H9 (cell line): ENCODE results near the gene BCL11B. TPM values are rescaled to one million over a fixed set of nuclear protein-coding genes. Genes with fewer than 3 reads are reported as not detected.

Source experiments
- DNase-seq: peaks from one replicate; pipeline ENCODE4 v3.0.0-alpha.2; 2017
- H2AFZ ChIP-seq: one replicate; pipeline ENCODE4 v1.6.1; 2013; ENCODE audit warnings: mild to moderate bottlenecking, low read length, control low read depth, moderate library complexity
- H2AK5ac ChIP-seq: 2 replicates; pipeline ENCODE4 v1.6.1; 2013; ENCODE audit warnings: low read length, control low read depth, mixed read lengths; ENCODE audit not compliant: insufficient read length
- H2BK120ac ChIP-seq: one replicate; pipeline ENCODE4 v1.6.1; 2013; ENCODE audit warnings: low read depth, mild to moderate bottlenecking, low read length, control low read depth, inconsistent platforms; ENCODE audit not compliant: poor library complexity, severe bottlenecking
- H2BK12ac ChIP-seq: 2 replicates; pipeline ENCODE4 v1.6.1; 2013; ENCODE audit warnings: low read length, control low read depth, mixed read lengths, low read depth; ENCODE audit not compliant: insufficient read length
- H2BK15ac ChIP-seq: 2 replicates; pipeline ENCODE4 v1.6.1; 2013; ENCODE audit warnings: low read depth, low read length, control low read depth
- H2BK20ac ChIP-seq: one replicate; pipeline ENCODE4 v1.6.1; 2013; ENCODE audit warnings: low read depth, mild to moderate bottlenecking, low read length, control low read depth, inconsistent platforms; ENCODE audit not compliant: poor library complexity, severe bottlenecking
- H2BK5ac ChIP-seq: 2 replicates; pipeline ENCODE4 v1.6.1; 2013; ENCODE audit warnings: low read length, control low read depth, mixed read lengths; ENCODE audit not compliant: insufficient read length
- H3K14ac ChIP-seq: 2 replicates; pipeline ENCODE4 v1.6.1; 2013; ENCODE audit warnings: low read length, control low read depth; ENCODE audit not compliant: insufficient read depth
- H3K18ac ChIP-seq: 2 replicates; pipeline ENCODE4 v1.6.1; 2013; ENCODE audit warnings: low read depth, mild to moderate bottlenecking, mixed read lengths, low read length, control low read depth; ENCODE audit not compliant: insufficient read length
- H3K23ac ChIP-seq: 2 replicates; pipeline ENCODE4 v1.6.1; 2013; ENCODE audit warnings: low read length, control low read depth, mixed read lengths, low read depth; ENCODE audit not compliant: insufficient read length
- H3K23me2 ChIP-seq: 2 replicates; pipeline ENCODE4 v1.6.1; 2013; ENCODE audit warnings: low read depth, mild to moderate bottlenecking, mixed read lengths, low read length, control low read depth; ENCODE audit not compliant: insufficient read length, poor library complexity, severe bottlenecking
- H3K27ac ChIP-seq: 2 replicates; pipeline ENCODE4 v1.5.1; 2013; ENCODE audit warnings: low read length, control low read depth, mixed read lengths, low read depth; ENCODE audit not compliant: insufficient read length
- H3K27me3 ChIP-seq: 2 replicates; pipeline ENCODE4 v1.6.1; 2013; ENCODE audit warnings: low read length, control low read depth, inconsistent platforms; ENCODE audit not compliant: insufficient read depth
- H3K4ac ChIP-seq: 2 replicates; pipeline ENCODE4 v1.6.1; 2013; ENCODE audit warnings: low read depth, mild to moderate bottlenecking, control low read depth, inconsistent platforms, low read length, moderate library complexity
- H3K4me1 ChIP-seq: 2 replicates; pipeline ENCODE4 v1.6.1; 2013; ENCODE audit warnings: low read length, control low read depth, inconsistent platforms; ENCODE audit not compliant: insufficient read depth
- H3K4me2 ChIP-seq: 2 replicates; pipeline ENCODE4 v1.6.1; 2013; ENCODE audit warnings: low read length, control low read depth, mixed read lengths; ENCODE audit not compliant: insufficient read length, insufficient read depth
- H3K56ac ChIP-seq: 2 replicates; pipeline ENCODE4 v1.6.1; 2013; ENCODE audit warnings: low read depth, mild to moderate bottlenecking, mixed read lengths, low read length, control low read depth; ENCODE audit not compliant: insufficient read length
- H3K79me1 ChIP-seq: 2 replicates; pipeline ENCODE4 v1.6.1; 2013; ENCODE audit warnings: low read depth, mild to moderate bottlenecking, moderate library complexity, low read length, control low read depth, inconsistent platforms; ENCODE audit not compliant: insufficient read depth, poor library complexity, severe bottlenecking
- H3K79me2 ChIP-seq: 2 replicates; pipeline ENCODE4 v1.6.1; 2013; ENCODE audit warnings: low read length, control low read depth, inconsistent platforms; ENCODE audit not compliant: insufficient read depth
- H3K9ac ChIP-seq: 2 replicates; pipeline ENCODE4 v1.6.1; 2013; ENCODE audit warnings: low read length, control low read depth, mixed read lengths; ENCODE audit not compliant: insufficient read length; ENCODE audit errors: extremely low read depth
- H3K9me3 ChIP-seq: one replicate; pipeline ENCODE4 v1.6.1; 2013; ENCODE audit warnings: low read depth, low read length, inconsistent platforms; ENCODE audit not compliant: control insufficient read depth
- H3T11ph ChIP-seq: one replicate; pipeline ENCODE4 v1.6.1; 2013; ENCODE audit warnings: mild to moderate bottlenecking, low read length, control low read depth, inconsistent platforms
- H4K20me1 ChIP-seq: one replicate; pipeline ENCODE4 v1.6.1; 2013; ENCODE audit not compliant: control insufficient read depth, insufficient read length, insufficient read depth
- H4K5ac ChIP-seq: 2 replicates; pipeline ENCODE4 v1.6.1; 2013; ENCODE audit warnings: low read depth, mild to moderate bottlenecking, mixed read lengths, low read length, control low read depth; ENCODE audit not compliant: insufficient read length
- H4K8ac ChIP-seq: replicated peaks from 2 replicates; pipeline ENCODE4 v1.6.1; 2013; ENCODE audit warnings: low read length, control low read depth, mixed read lengths, low read depth; ENCODE audit not compliant: insufficient read length
- H4K91ac ChIP-seq: 2 replicates; pipeline ENCODE4 v1.6.1; 2013; ENCODE audit warnings: low read depth, mild to moderate bottlenecking, moderate library complexity, mixed read lengths, low read length, control low read depth; ENCODE audit not compliant: insufficient read length
- H3K27ac Mint-ChIP-seq, 3 experiments: 2 replicates in 2 of 3; 3 replicates in 1 of 3; pipeline ENCODE4 v1.8.0; 2020 to 2021; ENCODE audit warnings: mixed read lengths in 3 of 3, mild to moderate bottlenecking in 1 of 3, moderate library complexity in 1 of 3
- H3K27me3 Mint-ChIP-seq: 2 replicates; pipeline ENCODE4 v1.8.0; 2021; ENCODE audit warnings: low read depth, mild to moderate bottlenecking, moderate library complexity, mixed read lengths
- H3K36me3 Mint-ChIP-seq, 3 experiments: 2 replicates in 2 of 3; 3 replicates in 1 of 3; pipeline ENCODE4 v1.8.0; 2020 to 2021; ENCODE audit warnings: low read depth in 3 of 3, mixed read lengths in 3 of 3; ENCODE audit not compliant: insufficient read depth in 1 of 3
- H3K4me1 Mint-ChIP-seq, 2 experiments: 2 replicates each; pipeline ENCODE4 v1.8.0; 2020; ENCODE audit warnings: mixed read lengths in 2 of 2
- H3K4me3 Mint-ChIP-seq, 2 experiments: 2 replicates in 1 of 2; 3 replicates in 1 of 2; pipeline ENCODE4 v1.8.0; 2020 to 2021; ENCODE audit warnings: mild to moderate bottlenecking in 2 of 2, mixed read lengths in 2 of 2, moderate library complexity in 1 of 2
- H3K9me3 Mint-ChIP-seq, 2 experiments: 2 replicates in 1 of 2; 3 replicates in 1 of 2; pipeline ENCODE4 v1.8.0; 2020; ENCODE audit warnings: mild to moderate bottlenecking in 2 of 2, mixed read lengths in 2 of 2, moderate library complexity in 1 of 2
- CTCF ChIP-seq: fragments of 200-600 bp; sonication (generic); conservative IDR thresholded peaks from 3 replicates; pipeline ENCODE4 v1.8.0; 2021; ENCODE audit warnings: antibody characterized with exemption, mild to moderate bottlenecking
- WGBS: extraction: QIAGEN DNeasy Blood & Tissue Kit; methylation state at CpG from one replicate; pipeline ENCODE4 v1.1.7; 2013; ENCODE audit warnings: missing lambda C conversion rate, low lambda C conversion rate, mixed read lengths; ENCODE audit not compliant: insufficient read length; ENCODE audit errors: extremely low coverage; 5-methylcytosine and 5-hydroxymethylcytosine counted together
- total RNA-seq: library from RNA; stranded (reverse); gene quantifications from 2 replicates; pipeline ENCODE4 v1.2.1, GENCODE V29; 2021

BCL11B gene
- total RNA-seq, 1 experiment from 2014 or later: 4.9 TPM

DNA sequence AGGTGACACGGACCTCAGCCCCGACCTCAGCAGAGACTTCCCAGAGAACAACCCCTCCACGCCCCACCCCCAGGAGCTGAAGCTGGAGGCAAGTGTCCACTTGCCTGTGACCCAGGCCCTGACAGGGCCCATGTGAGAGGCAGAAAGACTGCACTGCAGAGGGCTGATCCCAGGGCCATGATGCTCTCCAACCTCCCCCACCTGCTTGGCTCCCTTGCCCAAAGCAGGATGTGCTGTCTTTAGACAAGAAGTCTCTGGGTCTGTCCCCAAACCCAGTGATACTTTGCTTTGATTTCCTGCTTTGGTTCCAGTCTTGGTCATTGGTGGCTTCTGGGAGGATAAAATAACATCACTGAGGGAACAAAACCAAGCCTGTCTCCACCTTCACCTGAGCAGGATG is 59.4 kb downstream of the BCL11B start:
- H3K79me1 ChIP-seq: no peaks in the 10 kb centered on the region
- no peak overlapping the region for H4K5ac ChIP-seq
- H3K9ac ChIP-seq: no peak overlapping the region
- no peak overlapping the region for H2BK15ac ChIP-seq
- WGBS: no CpG with 5 or more reads among the region's 3 CpGs
- no peaks in the 10 kb centered on the region for H3K36me3 Mint-ChIP-seq
- no peak overlapping the region for H2BK20ac ChIP-seq
- no peak overlapping the region for H3K4me3 Mint-ChIP-seq
- no peak overlapping the region for H3K27ac ChIP-seq
- H3K4me2 ChIP-seq: no peak overlapping the region
- no peak overlapping the region for H2BK12ac ChIP-seq
- no peak for DNase-seq
- H2BK5ac ChIP-seq: no peak overlapping the region
- no peak overlapping the region for H2AFZ ChIP-seq
- H3K79me2 ChIP-seq: peaks cover 3% of the 10 kb centered on the region; the same call in 1 of the 2 replicates
- no peak overlapping the region for H3K23ac ChIP-seq
- H3K27me3 Mint-ChIP-seq: no peaks in the 10 kb centered on the region
- H3K14ac ChIP-seq: no peak overlapping the region
- TF ChIP-seq CTCF: no peak
- H3T11ph ChIP-seq: no peak overlapping the region
- no peaks in the 10 kb centered on the region for H3K9me3 ChIP-seq
- H3K27ac Mint-ChIP-seq: no peak overlapping the region
- H3K4me1 Mint-ChIP-seq: peaks cover 2 to 13% of the 10 kb centered on the region in 2 experiments; a peak in 1 of 4 replicates
- no peak overlapping the region for H4K8ac ChIP-seq
- H3K27me3 ChIP-seq: no peaks in the 10 kb centered on the region
- H3K23me2 ChIP-seq: no peaks in the 10 kb centered on the region
- H3K18ac ChIP-seq: no peak overlapping the region
- H3K4ac ChIP-seq: no peak overlapping the region
- no peaks in the 10 kb centered on the region for H3K4me1 ChIP-seq
- H4K91ac ChIP-seq: no peak overlapping the region
- H4K20me1 ChIP-seq: no peaks in the 10 kb centered on the region
- H3K56ac ChIP-seq: no peak overlapping the region
- no peaks in the 10 kb centered on the region for H3K9me3 Mint-ChIP-seq
- H2BK120ac ChIP-seq: no peak overlapping the region
- H2AK5ac ChIP-seq: no peak overlapping the region
